Colon (tissue), 2 donors: ENCODE results near the gene LCN15.
"Not testable (repeated sequence)": the region's sequence is repeated elsewhere in the genome, so short reads cannot be mapped to it uniquely, and the experiment has no call there.

Source experiments
- FAIRE-seq: peaks from 2 replicates; lab custom pipeline; 2012; peaks lifted over from hg19 to GRCh38; lab: Jason Lieb, UNC
- donor health status: control.
- donor health status: control.

Gene LCN15

GRCh38 chr9:136764301-136764891 is at the start of gene LCN15:
Gene LCN15 (minus strand): TSS chr9:136764518. CDS start chr9:136764488, 30 bp downstream.
- no peak for FAIRE-seq

GRCh38 chr9:136808806-136809158 is 44.5 kb upstream of the LCN15 start:
- no peak for FAIRE-seq

- no peak for FAIRE-seq
These were observed 43.9 kb upstream of the LCN15 start for GRCh38 chr9:136808075-136808805.

- FAIRE-seq = no peak
These were observed 43.2 kb upstream of the LCN15 start, which contains the start of gene RABL6 for GRCh38 chr9:136807281-136808074. Gene RABL6 (plus strand): TSS chr9:136807948. CDS start chr9:136808197, 249 bp downstream.

GRCh38 chr9:136806631-136807201 is 42.4 kb upstream of the LCN15 start:
- FAIRE-seq = no peak

GRCh38 chr9:136806067-136806466 is 41.7 kb upstream of the LCN15 start:
- FAIRE-seq = no peak

GRCh38 chr9:136805207-136805740 is 41.0 kb upstream of the LCN15 start:
- no peak for FAIRE-seq

GRCh38 chr9:136804509-136805206 is 40.3 kb upstream of the LCN15 start:
- no peak for FAIRE-seq

- no peak for FAIRE-seq
These were observed 39.5 kb upstream of the LCN15 start for GRCh38 chr9:136803551-136804508.

- FAIRE-seq = not testable (repeated sequence)
These were observed 38.8 kb upstream of the LCN15 start for GRCh38 chr9:136803009-136803550.

GRCh38 chr9:136802321-136802720 is 38.0 kb upstream of the LCN15 start:
- no peak for FAIRE-seq

- FAIRE-seq = no peak
These were observed 35.7 kb upstream of the LCN15 start for GRCh38 chr9:136799854-136800657.

GRCh38 chr9:136799079-136799853 is 34.9 kb upstream of the LCN15 start:
- FAIRE-seq = no peak

- FAIRE-seq = no peak
These were observed 34.4 kb upstream of the LCN15 start for GRCh38 chr9:136798708-136799078.

GRCh38 chr9:136796775-136797347 is 32.5 kb upstream of the LCN15 start:
- not testable (repeated sequence) for FAIRE-seq

- FAIRE-seq = no peak
These were observed 32.0 kb upstream of the LCN15 start, which contains the start of gene CCDC183 for GRCh38 chr9:136796238-136796774. Gene CCDC183 (plus strand): TSS chr9:136796338. CDS start chr9:136796398, 60 bp downstream.

- no peak for FAIRE-seq
These were observed 30.7 kb upstream of the LCN15 start for GRCh38 chr9:136795000-136795348.
